H1 (cell line): ENCODE measurements around the gene NHSL2. TPM values are rescaled to one million over a fixed set of nuclear protein-coding genes. Genes with fewer than 3 reads are reported as not detected.

Experiments
- CTCF ChIA-PET: fragments of 300-600 bp; sonication (Branson Sonifier 250); formaldehyde crosslinking; loops from one replicate; lab custom pipeline; 2021; ENCODE audit not compliant: partially characterized antibody; lab: Charles Lee
- POLR2A ChIA-PET: fragments of 300-600 bp; sonication (Branson Sonifier 250); formaldehyde crosslinking; loops from one replicate; lab custom pipeline; 2021; ENCODE audit warnings: inconsistent platforms; ENCODE audit not compliant: partially characterized antibody; lab: Charles Lee
- DNase-seq, 2 experiments: peaks; one replicate each; pipeline versions ENCODE4 v3.0.0 to v3.0.0-alpha.2; 2010 to 2022; ENCODE audit warnings: low spot score in 2 of 2, low read depth in 1 of 2, mixed read lengths in 1 of 2
- FAIRE-seq: peaks from 2 replicates; lab custom pipeline; 2011; peaks lifted over from hg19 to GRCh38; lab: Jason Lieb, UNC
- H2AFZ ChIP-seq: 2 replicates; pipeline ENCODE4 v1.8.1; 2012; ENCODE audit warnings: low read length, inconsistent platforms
- H2AK5ac ChIP-seq: 2 replicates; pipeline ENCODE4 v1.6.1; 2013; ENCODE audit warnings: low read depth, low read length
- H2BK120ac ChIP-seq: replicated peaks from 2 replicates; pipeline ENCODE3; 2013; ENCODE audit warnings: low read depth, low read length, inconsistent platforms
- H2BK12ac ChIP-seq: 2 replicates; pipeline ENCODE4 v1.6.1; 2013; ENCODE audit warnings: low read depth, low read length
- H2BK15ac ChIP-seq: 2 replicates; pipeline ENCODE4 v1.6.1; 2013; ENCODE audit warnings: low read length
- H2BK20ac ChIP-seq: 2 replicates; pipeline ENCODE4 v1.6.1; 2013; ENCODE audit warnings: low read length
- H2BK5ac ChIP-seq: 2 replicates; pipeline ENCODE4 v1.6.1; 2013; ENCODE audit warnings: low read depth, low read length
- H3K14ac ChIP-seq: 2 replicates; pipeline ENCODE4 v1.6.1; 2013; ENCODE audit warnings: inconsistent platforms; ENCODE audit not compliant: insufficient read length
- H3K18ac ChIP-seq: 2 replicates; pipeline ENCODE4 v1.6.1; 2013; ENCODE audit warnings: low read length; ENCODE audit errors: extremely low read depth
- H3K23ac ChIP-seq: 2 replicates; pipeline ENCODE4 v1.6.1; 2013; ENCODE audit warnings: inconsistent platforms; ENCODE audit not compliant: insufficient read length
- H3K23me2 ChIP-seq: 2 replicates; pipeline ENCODE4 v1.6.1; 2013; ENCODE audit warnings: low read depth, low read length
- H3K27ac ChIP-seq: 2 replicates; pipeline ENCODE4 v1.6.1; 2011; ENCODE audit warnings: low read depth, low read length, inconsistent platforms
- H3K27me3 ChIP-seq, 4 experiments: replicated peaks in 1 of 4; 1 replicate in 1 of 4; 2 replicates in 3 of 4; pipeline versions ENCODE4 v1.6.1 to v1.8.1; 2011 to 2013; ENCODE audit warnings: low read length in 3 of 4, mild to moderate bottlenecking in 3 of 4, inconsistent platforms in 2 of 4, mixed read lengths in 2 of 4, moderate library complexity in 1 of 4; ENCODE audit not compliant: control insufficient read depth in 3 of 4, insufficient read depth in 3 of 4; ENCODE audit errors: extremely low read depth in 1 of 4
- H3K36me3 ChIP-seq, 4 experiments: 2 replicates each; pipeline versions ENCODE4 v1.6.1 to v1.8.1; 2011 to 2013; ENCODE audit warnings: mild to moderate bottlenecking in 4 of 4, low read length in 3 of 4, moderate library complexity in 2 of 4, control low read depth in 1 of 4, inconsistent platforms in 1 of 4; ENCODE audit not compliant: insufficient read depth in 4 of 4, control insufficient read depth in 2 of 4
- H3K4ac ChIP-seq: replicated peaks from 2 replicates; pipeline ENCODE3; 2013; ENCODE audit warnings: low read length, low read depth, mixed read lengths, inconsistent platforms; ENCODE audit not compliant: insufficient read length
- H3K4me1 ChIP-seq, 4 experiments: replicated peaks in 1 of 4; 1 replicate in 1 of 4; 2 replicates in 3 of 4; pipeline versions ENCODE4 v1.6.1 to v1.8.1; 2011 to 2013; ENCODE audit warnings: low read length in 3 of 4, inconsistent platforms in 2 of 4, mixed read lengths in 1 of 4; ENCODE audit not compliant: insufficient read depth in 4 of 4, control insufficient read depth in 3 of 4
- H3K4me2 ChIP-seq, 2 experiments: 2 replicates each; pipeline versions ENCODE4 v1.6.1 to v1.8.1; 2011 to 2013; ENCODE audit warnings: low read depth in 2 of 2, low read length in 2 of 2, control low read depth in 1 of 2, inconsistent platforms in 1 of 2, mild to moderate bottlenecking in 1 of 2; ENCODE audit not compliant: insufficient read depth in 1 of 2
- H3K4me3 ChIP-seq, 4 experiments: fragments of 200-600, 300-600 bp in 1 of 4; sonication (generic), shearing (Covaris generic), sonication (Bioruptor Twin) in 1 of 4; 2 replicates each; pipeline versions ENCODE4 v1.5.1 to v1.8.1; 2011 to 2016; ENCODE audit warnings: low read length in 4 of 4, low read depth in 3 of 4, control low read depth in 2 of 4, inconsistent platforms in 2 of 4, mild to moderate bottlenecking in 2 of 4, mixed read lengths in 1 of 4, moderate library complexity in 1 of 4; ENCODE audit not compliant: insufficient read depth in 2 of 4; ENCODE audit errors: extremely low read depth in 1 of 4
- H3K56ac ChIP-seq: replicated peaks from 2 replicates; pipeline ENCODE3; 2013; ENCODE audit warnings: low read depth, mild to moderate bottlenecking, mixed read lengths, low read length, inconsistent platforms; ENCODE audit not compliant: insufficient read length
- H3K79me1 ChIP-seq: 2 replicates; pipeline ENCODE4 v1.6.1; 2013; ENCODE audit warnings: low read depth, low read length, control low read depth
- H3K79me2 ChIP-seq, 2 experiments: 2 replicates each; pipeline versions ENCODE4 v1.6.1 to v1.8.1; 2012 to 2013; ENCODE audit warnings: low read length in 2 of 2, mild to moderate bottlenecking in 2 of 2, inconsistent platforms in 1 of 2; ENCODE audit not compliant: insufficient read depth in 2 of 2, control insufficient read depth in 1 of 2
- H3K9ac ChIP-seq, 4 experiments: replicated peaks in 1 of 4; 1 replicate in 1 of 4; 2 replicates in 3 of 4; pipeline versions ENCODE4 v1.6.1 to v1.8.1; 2011 to 2013; ENCODE audit warnings: low read depth in 3 of 4, low read length in 3 of 4, control low read depth in 2 of 4, mild to moderate bottlenecking in 2 of 4, moderate library complexity in 2 of 4, inconsistent platforms in 1 of 4; ENCODE audit errors: extremely low read depth in 1 of 4
- H3K9me3 ChIP-seq, 2 experiments: 2 replicates each; pipeline versions ENCODE4 v1.6.1 to v1.8.1; 2012 to 2013; ENCODE audit warnings: mild to moderate bottlenecking in 2 of 2, moderate library complexity in 2 of 2, control low read depth in 1 of 2, inconsistent platforms in 1 of 2, low read depth in 1 of 2, low read length in 1 of 2, mixed read lengths in 1 of 2; ENCODE audit not compliant: insufficient read depth in 2 of 2
- H4K20me1 ChIP-seq, 2 experiments: replicated peaks in 1 of 2; 2 replicates each; pipeline versions ENCODE3 to v1.8.1; 2011 to 2013; ENCODE audit warnings: inconsistent platforms in 2 of 2, low read length in 2 of 2, mild to moderate bottlenecking in 1 of 2; ENCODE audit not compliant: insufficient read depth in 2 of 2, control insufficient read depth in 1 of 2
- H4K5ac ChIP-seq: 2 replicates; pipeline ENCODE4 v1.6.1; 2013; ENCODE audit warnings: low read length, low read depth, mixed read lengths, inconsistent platforms; ENCODE audit not compliant: insufficient read length
- H4K8ac ChIP-seq: 2 replicates; pipeline ENCODE4 v1.8.0; 2013; ENCODE audit warnings: mild to moderate bottlenecking, moderate library complexity, low read length, inconsistent platforms; ENCODE audit not compliant: insufficient read depth; ENCODE audit errors: extremely low read depth
- H4K91ac ChIP-seq: replicated peaks from 2 replicates; pipeline ENCODE3; 2013; ENCODE audit warnings: low read length, mixed read lengths, inconsistent platforms; ENCODE audit not compliant: insufficient read length
- GABPA ChIP-seq: IDR thresholded peaks from 2 replicates; pipeline ENCODE4 v1.6.1; 2011; ENCODE audit warnings: mild to moderate bottlenecking, low read length, moderate library complexity, borderline replicate concordance; ENCODE audit not compliant: insufficient read depth
- KDM4A ChIP-seq: IDR thresholded peaks from one replicate; pipeline ENCODE4 v1.7.1; 2012; ENCODE audit warnings: low read depth, mild to moderate bottlenecking, moderate library complexity, low read length, inconsistent platforms; ENCODE audit not compliant: severe bottlenecking
- WGBS, 2 experiments: shearing (Covaris generic) in 1 of 2; methylation state at CpG; one replicate each; pipeline versions ENCODE4 v1.1.6 to v1.1.7; 2013 to 2015; ENCODE audit warnings: low lambda C conversion rate in 2 of 2, mixed read lengths in 2 of 2, inconsistent platforms in 1 of 2, low coverage in 1 of 2, missing lambda C conversion rate in 1 of 2; ENCODE audit not compliant: insufficient replicate concordance in 2 of 2, insufficient coverage in 1 of 2, insufficient read length in 1 of 2; ENCODE audit errors: extremely low coverage in 1 of 2, missing lambda C conversion rate in 1 of 2; 5-methylcytosine and 5-hydroxymethylcytosine counted together
- polyA plus RNA-seq, 7 experiments: library from polyadenylated mRNA; depleted of rRNA in 3 of 7; stranded (reverse) in 5 of 7; unstranded in 2 of 7; fragments of >200 nt in 5 of 7; fragments of 200-250 nt in 2 of 7; gene quantifications; 1 replicate in 5 of 7; 2 replicates in 1 of 7; 4 replicates in 1 of 7; pipeline versions ENCODE4 v1.2.1 to v1.2.3, GENCODE V29; 2011 to 2013; ENCODE audit warnings: missing spikeins in 2 of 7, mixed read lengths in 2 of 7
- total RNA-seq: library from RNA; stranded (reverse); fragmentation: NEBNext Ultra II Directional; extraction: Animal tissue kit (Norgen Biotek cat#: 25700); gene quantifications from 2 replicates; pipeline ENCODE4 v1.2.1, GENCODE V29; 2021

Gene NHSL2
- total and polyA plus RNA-seq, 2 of the 8 experiments (the other 6 are each of a cell fraction or from before 2014, with no cell fraction given) = 3.7 to 7.2 TPM

DNA sequence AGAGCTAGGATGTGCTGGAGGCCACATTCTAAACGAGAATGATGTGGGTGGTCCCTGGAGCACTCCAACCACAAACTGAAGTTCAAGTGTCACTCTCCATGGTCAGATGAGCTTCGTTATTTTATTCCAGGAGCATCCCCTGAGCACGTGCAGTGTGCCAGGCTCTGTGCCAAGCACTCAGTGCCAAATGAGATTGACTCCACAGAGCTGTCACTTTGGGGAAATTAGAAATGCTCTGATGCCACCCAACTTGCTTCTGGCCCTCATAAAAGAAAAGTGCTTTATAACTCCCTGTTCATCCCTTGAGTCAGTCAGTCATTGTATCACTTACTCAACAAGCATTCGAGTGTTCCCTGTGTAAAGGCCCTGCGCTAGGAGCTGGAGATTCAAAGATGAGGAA is 129.9 kb downstream of the NHSL2 start:
- no peak overlapping the region for H3K14ac ChIP-seq
- H3K4me3 ChIP-seq = no peak overlapping the region
- no peaks in the 10 kb centered on the region for H4K20me1 ChIP-seq
- ChIA-PET CTCF (interaction anchor here (0.8 to 1.7 kb wide), 5 partner anchors 10 to 89 kb away, joined by 3 to 5 read pairs (median 3); no protein-coding TSS in a partner anchor), POLR2A (interaction anchor here (0.8 kb wide), 1 partner anchor 8 kb away, joined by 3 read pairs; no protein-coding TSS in a partner anchor)
- H3K4me2 ChIP-seq = no peak overlapping the region
- no peaks in the 10 kb centered on the region for H3K36me3 ChIP-seq
- H3K9me3 ChIP-seq = no peaks in the 10 kb centered on the region
- no peak overlapping the region for H2BK15ac ChIP-seq
- H2BK5ac ChIP-seq = no peak overlapping the region
- no peaks in the 10 kb centered on the region for H3K23me2 ChIP-seq
- no peak overlapping the region for H2BK120ac ChIP-seq
- WGBS, 2 experiments = 88% methylated on average over 5 of the region's 5 CpGs; no CpG with 5 or more reads in 1 of the 2 experiments
- no peaks in the 10 kb centered on the region for H3K27me3 ChIP-seq
- no peak for FAIRE-seq
- H3K79me1 ChIP-seq = no peaks in the 10 kb centered on the region
- no peak overlapping the region for H3K4ac ChIP-seq
- no peak overlapping the region for H3K27ac ChIP-seq
- H3K56ac ChIP-seq = no peak overlapping the region
- no peak overlapping the region for H2BK12ac ChIP-seq
- H4K5ac ChIP-seq = no peak overlapping the region
- H4K91ac ChIP-seq = no peak overlapping the region
- H3K79me2 ChIP-seq = no peaks in the 10 kb centered on the region
- no peak overlapping the region for H3K9ac ChIP-seq
- no peak overlapping the region for H3K18ac ChIP-seq
- peaks cover 1 to 5% (median 4%) of the 10 kb centered on the region in 4 experiments; a peak in 5 of 7 replicates for H3K4me1 ChIP-seq
- H2AFZ ChIP-seq = no peak overlapping the region
- no peak for DNase-seq
- H4K8ac ChIP-seq = no peak overlapping the region
- no peak overlapping the region for H2BK20ac ChIP-seq
- no peak overlapping the region for H3K23ac ChIP-seq
- H2AK5ac ChIP-seq = no peak overlapping the region
- TF ChIP-seq KDM4A (no peak), GABPA (no peak)
